ENCODE measurements around the gene EID3.

DNA sequence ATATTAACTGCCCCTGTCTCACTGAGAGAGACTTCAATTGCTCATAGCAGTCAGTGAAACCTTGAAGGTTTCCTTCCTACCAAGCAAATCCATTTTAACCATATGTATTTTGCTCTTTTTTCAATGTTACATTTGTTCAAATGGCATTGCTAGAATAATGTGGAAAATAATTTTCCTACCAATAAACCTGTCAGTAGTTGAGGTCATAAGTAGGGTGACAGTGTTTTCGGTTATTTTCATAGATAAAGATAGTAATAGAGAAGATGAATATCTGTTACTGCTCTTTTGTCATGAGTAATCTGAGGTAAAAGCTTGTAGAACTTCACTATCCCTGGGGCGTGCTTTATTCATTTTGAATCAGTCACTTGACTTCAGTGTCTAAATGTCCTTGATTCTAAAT, 32.6 kb downstream of the EID3 start:
- TF ChIP-seq CEBPB (IDR thresholded peaks at IDR 0.05) (no peak), USF1 (IDR thresholded peaks at IDR 0.05) (no peak), TCF12 (IDR thresholded peaks at IDR 0.05; ENCODE audit: low read depth) (no peak), TEAD4 (IDR thresholded peaks at IDR 0.05) (no peak), RAD21 (IDR thresholded peaks at IDR 0.05; ENCODE audit: low read depth) (no peak), EGR1 (IDR thresholded peaks at IDR 0.05) (no peak), EP300 (IDR thresholded peaks at IDR 0.05; ENCODE audit: borderline replicate concordance) (no peak), NFIC (IDR thresholded peaks at IDR 0.05) (no peak)
- TF ChIP-seq, protein P1, sequence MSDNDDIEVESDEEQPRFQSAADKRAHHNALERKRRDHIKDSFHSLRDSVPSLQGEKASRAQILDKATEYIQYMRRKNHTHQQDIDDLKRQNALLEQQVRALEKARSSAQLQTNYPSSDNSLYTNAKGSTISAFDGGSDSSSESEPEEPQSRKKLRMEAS (IDR thresholded peaks at IDR 0.05) = no peak

Data from Ishikawa (cell line).